H1 (cell line): ENCODE measurements around the gene DCDC2C. TPM values are rescaled to one million over a fixed set of nuclear protein-coding genes. Genes with fewer than 3 reads are reported as not detected.

Source experiments
- CTCF ChIA-PET: fragments of 300-600 bp; sonication (Branson Sonifier 250); formaldehyde crosslinking; loops from one replicate; lab custom pipeline; 2021; ENCODE audit not compliant: partially characterized antibody; lab: Charles Lee
- POLR2A ChIA-PET: fragments of 300-600 bp; sonication (Branson Sonifier 250); formaldehyde crosslinking; loops from one replicate; lab custom pipeline; 2021; ENCODE audit warnings: inconsistent platforms; ENCODE audit not compliant: partially characterized antibody; lab: Charles Lee
- DNase-seq, 2 experiments: peaks; one replicate each; pipeline versions ENCODE4 v3.0.0 to v3.0.0-alpha.2; 2010 to 2022; ENCODE audit warnings: low spot score in 2 of 2, low read depth in 1 of 2, mixed read lengths in 1 of 2
- FAIRE-seq: peaks from 2 replicates; lab custom pipeline; 2011; peaks lifted over from hg19 to GRCh38; lab: Jason Lieb, UNC
- H2AFZ ChIP-seq: 2 replicates; pipeline ENCODE4 v1.8.1; 2012; ENCODE audit warnings: low read length, inconsistent platforms
- H2AK5ac ChIP-seq: 2 replicates; pipeline ENCODE4 v1.6.1; 2013; ENCODE audit warnings: low read depth, low read length
- H2BK120ac ChIP-seq: replicated peaks from 2 replicates; pipeline ENCODE3; 2013; ENCODE audit warnings: low read depth, low read length, inconsistent platforms
- H2BK12ac ChIP-seq: 2 replicates; pipeline ENCODE4 v1.6.1; 2013; ENCODE audit warnings: low read depth, low read length
- H2BK15ac ChIP-seq: 2 replicates; pipeline ENCODE4 v1.6.1; 2013; ENCODE audit warnings: low read length
- H2BK20ac ChIP-seq: 2 replicates; pipeline ENCODE4 v1.6.1; 2013; ENCODE audit warnings: low read length
- H2BK5ac ChIP-seq: 2 replicates; pipeline ENCODE4 v1.6.1; 2013; ENCODE audit warnings: low read depth, low read length
- H3K14ac ChIP-seq: 2 replicates; pipeline ENCODE4 v1.6.1; 2013; ENCODE audit warnings: inconsistent platforms; ENCODE audit not compliant: insufficient read length
- H3K18ac ChIP-seq: 2 replicates; pipeline ENCODE4 v1.6.1; 2013; ENCODE audit warnings: low read length; ENCODE audit errors: extremely low read depth
- H3K23ac ChIP-seq: 2 replicates; pipeline ENCODE4 v1.6.1; 2013; ENCODE audit warnings: inconsistent platforms; ENCODE audit not compliant: insufficient read length
- H3K23me2 ChIP-seq: 2 replicates; pipeline ENCODE4 v1.6.1; 2013; ENCODE audit warnings: low read depth, low read length
- H3K27ac ChIP-seq: 2 replicates; pipeline ENCODE4 v1.6.1; 2011; ENCODE audit warnings: low read depth, low read length, inconsistent platforms
- H3K27me3 ChIP-seq, 4 experiments: replicated peaks in 1 of 4; 1 replicate in 1 of 4; 2 replicates in 3 of 4; pipeline versions ENCODE4 v1.6.1 to v1.8.1; 2011 to 2013; ENCODE audit warnings: low read length in 3 of 4, mild to moderate bottlenecking in 3 of 4, inconsistent platforms in 2 of 4, mixed read lengths in 2 of 4, moderate library complexity in 1 of 4; ENCODE audit not compliant: control insufficient read depth in 3 of 4, insufficient read depth in 3 of 4; ENCODE audit errors: extremely low read depth in 1 of 4
- H3K36me3 ChIP-seq, 4 experiments: 2 replicates each; pipeline versions ENCODE4 v1.6.1 to v1.8.1; 2011 to 2013; ENCODE audit warnings: mild to moderate bottlenecking in 4 of 4, low read length in 3 of 4, moderate library complexity in 2 of 4, control low read depth in 1 of 4, inconsistent platforms in 1 of 4; ENCODE audit not compliant: insufficient read depth in 4 of 4, control insufficient read depth in 2 of 4
- H3K4ac ChIP-seq: replicated peaks from 2 replicates; pipeline ENCODE3; 2013; ENCODE audit warnings: low read length, low read depth, mixed read lengths, inconsistent platforms; ENCODE audit not compliant: insufficient read length
- H3K4me1 ChIP-seq, 4 experiments: replicated peaks in 1 of 4; 1 replicate in 1 of 4; 2 replicates in 3 of 4; pipeline versions ENCODE4 v1.6.1 to v1.8.1; 2011 to 2013; ENCODE audit warnings: low read length in 3 of 4, inconsistent platforms in 2 of 4, mixed read lengths in 1 of 4; ENCODE audit not compliant: insufficient read depth in 4 of 4, control insufficient read depth in 3 of 4
- H3K4me2 ChIP-seq, 2 experiments: 2 replicates each; pipeline versions ENCODE4 v1.6.1 to v1.8.1; 2011 to 2013; ENCODE audit warnings: low read depth in 2 of 2, low read length in 2 of 2, control low read depth in 1 of 2, inconsistent platforms in 1 of 2, mild to moderate bottlenecking in 1 of 2; ENCODE audit not compliant: insufficient read depth in 1 of 2
- H3K4me3 ChIP-seq, 4 experiments: fragments of 200-600, 300-600 bp in 1 of 4; sonication (generic), shearing (Covaris generic), sonication (Bioruptor Twin) in 1 of 4; 2 replicates each; pipeline versions ENCODE4 v1.5.1 to v1.8.1; 2011 to 2016; ENCODE audit warnings: low read length in 4 of 4, low read depth in 3 of 4, control low read depth in 2 of 4, inconsistent platforms in 2 of 4, mild to moderate bottlenecking in 2 of 4, mixed read lengths in 1 of 4, moderate library complexity in 1 of 4; ENCODE audit not compliant: insufficient read depth in 2 of 4; ENCODE audit errors: extremely low read depth in 1 of 4
- H3K56ac ChIP-seq: replicated peaks from 2 replicates; pipeline ENCODE3; 2013; ENCODE audit warnings: low read depth, mild to moderate bottlenecking, mixed read lengths, low read length, inconsistent platforms; ENCODE audit not compliant: insufficient read length
- H3K79me1 ChIP-seq: 2 replicates; pipeline ENCODE4 v1.6.1; 2013; ENCODE audit warnings: low read depth, low read length, control low read depth
- H3K79me2 ChIP-seq, 2 experiments: 2 replicates each; pipeline versions ENCODE4 v1.6.1 to v1.8.1; 2012 to 2013; ENCODE audit warnings: low read length in 2 of 2, mild to moderate bottlenecking in 2 of 2, inconsistent platforms in 1 of 2; ENCODE audit not compliant: insufficient read depth in 2 of 2, control insufficient read depth in 1 of 2
- H3K9ac ChIP-seq, 4 experiments: replicated peaks in 1 of 4; 1 replicate in 1 of 4; 2 replicates in 3 of 4; pipeline versions ENCODE4 v1.6.1 to v1.8.1; 2011 to 2013; ENCODE audit warnings: low read depth in 3 of 4, low read length in 3 of 4, control low read depth in 2 of 4, mild to moderate bottlenecking in 2 of 4, moderate library complexity in 2 of 4, inconsistent platforms in 1 of 4; ENCODE audit errors: extremely low read depth in 1 of 4
- H3K9me3 ChIP-seq, 2 experiments: 2 replicates each; pipeline versions ENCODE4 v1.6.1 to v1.8.1; 2012 to 2013; ENCODE audit warnings: mild to moderate bottlenecking in 2 of 2, moderate library complexity in 2 of 2, control low read depth in 1 of 2, inconsistent platforms in 1 of 2, low read depth in 1 of 2, low read length in 1 of 2, mixed read lengths in 1 of 2; ENCODE audit not compliant: insufficient read depth in 2 of 2
- H4K20me1 ChIP-seq, 2 experiments: replicated peaks in 1 of 2; 2 replicates each; pipeline versions ENCODE3 to v1.8.1; 2011 to 2013; ENCODE audit warnings: inconsistent platforms in 2 of 2, low read length in 2 of 2, mild to moderate bottlenecking in 1 of 2; ENCODE audit not compliant: insufficient read depth in 2 of 2, control insufficient read depth in 1 of 2
- H4K5ac ChIP-seq: 2 replicates; pipeline ENCODE4 v1.6.1; 2013; ENCODE audit warnings: low read length, low read depth, mixed read lengths, inconsistent platforms; ENCODE audit not compliant: insufficient read length
- H4K8ac ChIP-seq: 2 replicates; pipeline ENCODE4 v1.8.0; 2013; ENCODE audit warnings: mild to moderate bottlenecking, moderate library complexity, low read length, inconsistent platforms; ENCODE audit not compliant: insufficient read depth; ENCODE audit errors: extremely low read depth
- H4K91ac ChIP-seq: replicated peaks from 2 replicates; pipeline ENCODE3; 2013; ENCODE audit warnings: low read length, mixed read lengths, inconsistent platforms; ENCODE audit not compliant: insufficient read length
- BACH1 ChIP-seq: IDR thresholded peaks from 2 replicates; pipeline ENCODE4 v1.6.1; 2012; ENCODE audit warnings: low read length, improper control_type of control experiment
- BCL11A ChIP-seq, 2 experiments: IDR thresholded peaks; one replicate each; pipeline ENCODE4 v1.6.1; 2011; ENCODE audit warnings: low read depth in 2 of 2, low read length in 2 of 2, mild to moderate bottlenecking in 2 of 2
- CHD1 ChIP-seq: IDR thresholded peaks from 2 replicates; pipeline ENCODE4 v1.6.1; 2012; ENCODE audit warnings: low read depth, low read length, improper control_type of control experiment
- CHD2 ChIP-seq: IDR thresholded peaks from 2 replicates; pipeline ENCODE4 v1.6.1; 2012; ENCODE audit warnings: low read length, improper control_type of control experiment
- CREB1 ChIP-seq: IDR thresholded peaks from 2 replicates; pipeline ENCODE4 v1.6.1; 2012; ENCODE audit warnings: inconsistent platforms
- FOSL1 ChIP-seq: IDR thresholded peaks from 2 replicates; pipeline ENCODE4 v1.6.1; 2011; ENCODE audit warnings: mild to moderate bottlenecking, low read depth, low read length, moderate library complexity; ENCODE audit not compliant: insufficient read depth
- GABPA ChIP-seq: IDR thresholded peaks from 2 replicates; pipeline ENCODE4 v1.6.1; 2011; ENCODE audit warnings: mild to moderate bottlenecking, low read length, moderate library complexity, borderline replicate concordance; ENCODE audit not compliant: insufficient read depth
- HDAC2 ChIP-seq, 2 experiments: fragments of 300-600 bp in 1 of 2; sonication (generic) in 1 of 2; IDR thresholded peaks; 2 replicates each; pipeline ENCODE4 v1.6.1; 2011 to 2012; ENCODE audit warnings: low read depth in 2 of 2, low read length in 2 of 2, mild to moderate bottlenecking in 2 of 2, moderate library complexity in 2 of 2, borderline replicate concordance in 1 of 2, inconsistent platforms in 1 of 2
- KDM4A ChIP-seq: IDR thresholded peaks from one replicate; pipeline ENCODE4 v1.7.1; 2012; ENCODE audit warnings: low read depth, mild to moderate bottlenecking, moderate library complexity, low read length, inconsistent platforms; ENCODE audit not compliant: severe bottlenecking
- POU5F1 ChIP-seq: IDR thresholded peaks from 2 replicates; pipeline ENCODE4 v1.6.1; 2011; ENCODE audit warnings: low read depth, mild to moderate bottlenecking, low read length, moderate library complexity
- SIN3A ChIP-seq, 2 experiments: IDR thresholded peaks in 1 of 2; conservative IDR thresholded peaks in 1 of 2; 2 replicates each; pipeline ENCODE4 v1.6.1; 2011 to 2012; ENCODE audit warnings: low read length in 2 of 2, improper control_type of control experiment in 1 of 2, low read depth in 1 of 2, mild to moderate bottlenecking in 1 of 2
- SP1 ChIP-seq: IDR thresholded peaks from 2 replicates; pipeline ENCODE4 v1.6.1; 2011; ENCODE audit warnings: low read depth, low read length
- SUZ12 ChIP-seq: fragments of 200-600 bp; sonication (generic); IDR thresholded peaks from 2 replicates; pipeline ENCODE4 v1.6.1; 2012; ENCODE audit warnings: mild to moderate bottlenecking, inconsistent platforms, low read length, moderate library complexity, mixed read lengths
- TBP ChIP-seq: IDR thresholded peaks from 2 replicates; pipeline ENCODE4 v1.6.1; 2011; ENCODE audit warnings: low read depth, low read length, improper control_type of control experiment
- YY1 ChIP-seq: IDR thresholded peaks from 2 replicates; pipeline ENCODE4 v1.6.1; 2011; ENCODE audit warnings: low read depth, mild to moderate bottlenecking, low read length
- WGBS, 2 experiments: shearing (Covaris generic) in 1 of 2; methylation state at CpG; one replicate each; pipeline versions ENCODE4 v1.1.6 to v1.1.7; 2013 to 2015; ENCODE audit warnings: low lambda C conversion rate in 2 of 2, mixed read lengths in 2 of 2, inconsistent platforms in 1 of 2, low coverage in 1 of 2, missing lambda C conversion rate in 1 of 2; ENCODE audit not compliant: insufficient replicate concordance in 2 of 2, insufficient coverage in 1 of 2, insufficient read length in 1 of 2; ENCODE audit errors: extremely low coverage in 1 of 2, missing lambda C conversion rate in 1 of 2; 5-methylcytosine and 5-hydroxymethylcytosine counted together
- polyA plus RNA-seq, 7 experiments: library from polyadenylated mRNA; depleted of rRNA in 3 of 7; stranded (reverse) in 5 of 7; unstranded in 2 of 7; fragments of >200 nt in 5 of 7; fragments of 200-250 nt in 2 of 7; gene quantifications; 1 replicate in 5 of 7; 2 replicates in 1 of 7; 4 replicates in 1 of 7; pipeline versions ENCODE4 v1.2.1 to v1.2.3, GENCODE V29; 2011 to 2013; ENCODE audit warnings: missing spikeins in 2 of 7, mixed read lengths in 2 of 7
- total RNA-seq: library from RNA; stranded (reverse); fragmentation: NEBNext Ultra II Directional; extraction: Animal tissue kit (Norgen Biotek cat#: 25700); gene quantifications from 2 replicates; pipeline ENCODE4 v1.2.1, GENCODE V29; 2021

Gene DCDC2C
- total and polyA plus RNA-seq, 2 of the 8 experiments (the other 6 are each of a cell fraction or from before 2014, with no cell fraction given), result 0.50 TPM; not detected in 1

- Histone ChIP-seq H3K9me3 (no peaks in the 10 kb centered on the region), H3K79me1 (no peaks in the 10 kb centered on the region), H4K8ac (no peak overlapping the region), H3K4me1 (no peaks in the 10 kb centered on the region), H3K36me3 (no peaks in the 10 kb centered on the region), H2BK5ac (no peak overlapping the region), H4K20me1 (no peaks in the 10 kb centered on the region), H2BK20ac (no peak overlapping the region), H2BK12ac (no peak overlapping the region), H3K18ac (no peak overlapping the region), H4K5ac (no peak overlapping the region), H2AFZ (no peak overlapping the region), H3K27ac (no peak overlapping the region), H3K27me3 (no peaks in the 10 kb centered on the region), H3K4me3 (no peak overlapping the region), H3K79me2 (no peaks in the 10 kb centered on the region), H3K23me2 (no peaks in the 10 kb centered on the region; the same call in 1 of the 2 replicates), H2BK15ac (no peak overlapping the region), H3K4me2 (no peak overlapping the region), H3K56ac (no peak overlapping the region), H3K14ac (no peak overlapping the region), H3K4ac (no peak overlapping the region), H2BK120ac (no peak overlapping the region), H4K91ac (no peak overlapping the region), H3K9ac (no peak overlapping the region), H3K23ac (no peak overlapping the region), H2AK5ac (no peak overlapping the region)
- WGBS, 2 experiments, result 97% methylated on average over 12 of the region's 12 CpGs; no CpG with 5 or more reads in 1 of the 2 experiments
- TF ChIP-seq BCL11A (IDR thresholded peaks at IDR 0.05; ENCODE audit: low read depth in 2 of 2, low read length in 2 of 2) (no peak), HDAC2 (IDR thresholded peaks at IDR 0.05; ENCODE audit: borderline replicate concordance in 1 of 2, low read depth in 2 of 2, low read length in 2 of 2) (no peak), SP1 (no peak), KDM4A (no peak), SIN3A (conservative IDR thresholded peaks at IDR 0.05 in 1 of 2, IDR thresholded peaks at IDR 0.05 in 1 of 2; ENCODE audit: low read depth in 1 of 2, low read length in 2 of 2) (no peak), GABPA (no peak), CREB1 (no peak), FOSL1 (no peak), YY1 (no peak), BACH1 (no peak), SUZ12 (no peak), TBP (no peak), POU5F1 (no peak), CHD2 (no peak), CHD1 (no peak)
- CTCF ChIA-PET, result interaction anchor here (0.8 to 8.3 kb wide), 4 partner anchors 17 to 81 kb away, joined by 3 to 63 read pairs (median 6); no protein-coding TSS in a partner anchor
- POLR2A ChIA-PET, result no interaction called here
- FAIRE-seq (no peak), DNase-seq (no peak)
Observed at GRCh38 chr2:3745920-3746319, 42.5 kb downstream of the DCDC2C start.
